GM21515 (cell line): ENCODE data around the gene AHCYL1.
"Not testable (repeated sequence)": the region's sequence is repeated elsewhere in the genome, so short reads cannot be mapped to it uniquely, and the experiment has no call there.

Experiments used
- ATAC-seq: cut with Tn5 transposase; IDR thresholded peaks from one replicate; pipeline ENCODE4 v1.9.1; 2021; ENCODE audit not compliant: unreplicated experiment

Gene AHCYL1

DNA sequence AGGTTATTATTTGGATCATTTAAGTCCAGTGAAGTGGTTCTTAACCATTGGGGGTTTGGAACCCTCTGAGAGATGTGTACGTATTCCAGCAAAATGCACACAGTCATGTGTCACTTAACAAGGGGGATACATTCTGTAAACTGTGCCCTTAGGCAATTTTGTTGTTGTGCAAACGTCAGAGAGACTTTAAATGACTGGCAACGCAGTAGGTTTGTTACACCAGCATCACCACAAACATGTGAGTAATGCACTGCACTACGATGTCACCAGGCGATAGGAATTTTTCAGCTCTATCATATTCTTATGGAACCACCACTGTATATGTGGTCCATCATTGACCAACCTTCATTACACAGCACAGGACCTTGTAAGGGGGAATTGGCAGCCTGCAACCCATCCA, 11.9 kb downstream of the AHCYL1 start:
- no peak for ATAC-seq

DNA sequence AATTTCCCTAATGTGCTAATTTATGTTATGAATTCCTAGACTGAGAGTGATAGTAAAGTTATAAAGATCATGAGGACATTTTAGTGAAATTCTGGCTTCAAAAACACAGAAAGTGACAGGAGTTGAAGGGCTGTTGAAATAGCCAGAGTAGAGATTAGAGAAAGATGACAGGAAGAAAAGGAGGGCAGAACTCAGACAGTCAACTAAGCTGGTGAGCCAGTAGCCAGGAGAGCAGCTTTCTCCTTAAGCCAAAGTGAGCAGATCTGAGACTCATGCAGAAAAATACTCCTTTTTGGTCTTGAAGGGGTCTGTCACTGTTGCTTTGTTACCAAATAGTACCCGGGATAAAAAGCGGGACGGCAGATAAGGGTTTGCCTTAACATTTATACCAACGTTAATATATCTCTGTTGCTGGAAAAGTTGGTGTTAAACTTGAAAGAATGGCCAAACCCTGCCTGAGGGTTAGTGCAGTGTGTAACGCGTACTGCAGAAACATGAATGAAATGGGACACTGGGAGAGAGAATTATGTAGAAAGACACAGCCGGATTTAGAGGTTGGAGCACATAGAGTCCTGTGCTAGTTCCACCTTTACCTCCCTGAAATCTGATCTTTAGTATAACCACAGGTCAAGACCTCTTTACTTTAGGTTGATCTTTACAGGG, 12.8 kb downstream of the AHCYL1 start:
- no peak for ATAC-seq

- ATAC-seq: no peak
Measured at GRCh38 chr1:109997867-109998229, 13.3 kb downstream of the AHCYL1 start.

- no peak for ATAC-seq
Measured at GRCh38 chr1:110002695-110003094, 18.1 kb downstream of the AHCYL1 start.

- peak; percentile 56 for ATAC-seq
Measured at GRCh38 chr1:110003747-110004428, 19.3 kb downstream of the AHCYL1 start.

- no peak for ATAC-seq
Measured at GRCh38 chr1:110004583-110004982, 20.0 kb downstream of the AHCYL1 start.

DNA sequence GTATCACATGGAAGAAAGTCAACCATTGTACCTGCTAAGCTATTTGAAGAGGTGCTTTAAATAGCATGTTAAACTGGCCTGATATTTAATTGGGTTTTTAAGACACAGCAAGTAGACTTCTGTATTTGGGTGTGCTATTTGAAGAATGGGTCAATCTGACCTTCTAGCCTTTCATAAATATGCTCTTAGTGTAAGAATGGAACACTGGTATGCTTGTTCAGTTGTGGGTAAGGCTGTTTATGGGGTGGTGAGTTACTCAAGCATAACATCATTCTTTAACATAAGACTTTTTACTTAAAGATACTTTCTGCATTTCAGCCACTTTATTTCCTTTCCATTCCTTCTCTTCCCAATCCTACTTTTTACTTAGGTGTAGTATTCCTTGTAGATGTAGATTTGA, 21.4 kb downstream of the AHCYL1 start:
- ATAC-seq: no peak

- no peak for ATAC-seq
Measured at GRCh38 chr1:110006516-110006915, 22.0 kb downstream of the AHCYL1 start.

DNA sequence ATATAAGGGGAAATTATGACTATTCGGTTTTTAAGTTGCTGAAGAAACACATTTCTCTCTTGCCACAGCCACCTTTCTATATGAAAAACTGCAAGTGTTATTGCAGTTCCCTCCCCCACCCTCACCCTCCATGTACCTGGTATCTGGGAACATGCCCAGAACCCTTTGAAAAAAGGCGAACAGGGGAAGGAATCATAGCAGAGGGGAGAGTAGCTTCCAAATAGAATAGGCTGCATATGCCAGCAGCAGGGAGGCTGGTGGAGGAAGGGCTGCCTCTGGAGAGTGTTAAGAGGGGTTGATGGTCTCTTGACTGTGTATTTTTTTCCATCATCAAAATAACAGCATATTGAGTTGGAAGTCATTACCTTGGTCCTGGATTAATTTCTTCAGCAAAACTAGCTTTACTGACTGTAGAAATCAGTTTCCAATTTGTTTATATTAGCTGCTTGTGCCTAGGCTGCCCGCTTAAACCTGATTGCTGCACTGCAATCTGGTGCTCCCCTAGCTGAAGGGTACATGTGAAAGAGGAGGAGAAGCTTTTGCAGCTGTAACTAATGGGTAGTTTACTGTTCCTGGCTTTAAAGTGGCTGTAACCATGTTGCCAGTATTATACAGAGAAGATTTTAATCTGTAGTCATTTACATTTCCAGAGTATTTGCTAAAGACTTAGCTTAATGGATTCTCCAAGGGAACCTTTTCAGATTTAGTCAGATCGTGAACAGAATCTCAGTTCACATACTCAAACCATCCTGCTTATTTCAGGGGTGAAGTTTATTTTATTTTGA, 22.7 kb downstream of the AHCYL1 start:
- no peak for ATAC-seq

DNA sequence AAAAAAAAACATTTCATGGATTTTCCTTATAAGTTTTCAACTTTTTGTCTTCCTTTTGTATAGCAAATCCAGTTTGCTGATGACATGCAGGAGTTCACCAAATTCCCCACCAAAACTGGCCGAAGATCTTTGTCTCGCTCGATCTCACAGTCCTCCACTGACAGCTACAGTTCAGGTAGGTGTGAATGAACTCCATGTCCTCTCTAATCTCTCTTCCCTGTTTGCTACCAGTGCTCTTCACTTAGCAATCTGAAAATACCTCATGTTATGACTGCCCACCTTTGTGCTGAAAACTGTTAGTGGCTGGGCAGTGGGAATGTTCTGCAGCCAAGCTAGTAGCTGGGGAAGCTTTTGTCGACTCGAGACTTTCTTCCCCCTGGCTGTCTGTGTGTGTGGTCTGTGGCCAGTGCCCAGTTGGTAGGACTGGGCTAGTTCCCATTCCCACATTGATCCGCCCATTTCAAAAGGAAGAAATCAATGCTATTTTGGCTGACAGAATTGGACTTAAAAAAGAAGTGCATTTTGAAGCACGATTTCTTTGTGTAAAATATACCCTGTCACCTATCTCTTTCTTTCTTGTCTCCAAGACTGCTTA, 24.5 kb downstream of the AHCYL1 start:
- ATAC-seq: no peak

- ATAC-seq: peak; percentile 95
Measured at GRCh38 chr1:110011527-110012041, 27.0 kb downstream of the AHCYL1 start.

DNA sequence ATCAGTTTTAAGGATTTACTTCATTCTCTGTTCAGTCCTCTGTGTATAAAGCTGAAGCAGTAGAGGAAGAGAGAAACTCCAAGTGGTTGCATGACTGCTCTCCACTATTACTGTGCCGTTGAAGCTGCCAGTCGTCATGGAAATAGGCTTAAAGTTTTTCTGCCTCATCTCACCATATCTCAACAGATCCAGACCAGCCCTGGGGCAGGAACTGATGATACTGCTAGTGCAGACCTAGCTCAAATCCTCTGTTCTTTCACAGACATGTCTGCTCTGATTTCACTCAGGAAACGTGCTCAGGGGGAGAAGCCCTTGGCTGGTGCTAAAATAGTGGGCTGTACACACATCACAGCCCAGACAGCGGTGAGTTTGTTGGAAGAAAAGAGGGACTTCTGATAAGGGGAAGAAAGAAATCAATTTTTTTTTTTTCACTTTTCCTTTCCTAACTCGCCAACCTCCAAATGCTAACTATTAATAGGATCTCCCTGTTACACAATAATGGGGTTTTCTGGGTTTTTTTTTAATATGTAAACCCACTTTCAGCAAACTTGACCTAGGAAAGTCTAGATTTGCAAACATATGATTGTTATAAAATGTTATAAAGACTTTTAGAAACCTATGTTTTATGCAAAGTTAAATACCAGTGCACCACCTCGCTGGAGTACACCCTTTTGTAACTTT, 27.7 kb downstream of the AHCYL1 start:
- peak; percentile 58 for ATAC-seq

DNA sequence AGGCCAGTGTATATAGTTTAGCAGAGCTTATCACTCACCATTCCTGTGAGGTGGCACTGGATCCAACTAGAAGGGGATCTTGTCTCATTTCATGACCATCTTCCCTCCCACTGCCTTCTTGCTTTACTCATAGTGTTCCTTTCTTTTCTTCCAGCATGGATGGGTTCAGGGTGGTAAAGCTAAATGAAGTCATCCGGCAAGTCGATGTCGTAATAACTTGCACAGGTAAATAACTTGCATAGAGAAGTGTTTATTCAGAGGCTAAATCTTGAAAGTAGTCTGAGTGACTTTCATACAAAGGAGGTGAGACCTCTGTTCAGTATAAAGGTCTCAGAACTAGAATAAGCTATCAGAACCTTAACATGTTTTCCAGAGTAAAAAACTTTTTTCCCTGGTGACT, 33.2 kb downstream of the AHCYL1 start:
- no peak for ATAC-seq

DNA sequence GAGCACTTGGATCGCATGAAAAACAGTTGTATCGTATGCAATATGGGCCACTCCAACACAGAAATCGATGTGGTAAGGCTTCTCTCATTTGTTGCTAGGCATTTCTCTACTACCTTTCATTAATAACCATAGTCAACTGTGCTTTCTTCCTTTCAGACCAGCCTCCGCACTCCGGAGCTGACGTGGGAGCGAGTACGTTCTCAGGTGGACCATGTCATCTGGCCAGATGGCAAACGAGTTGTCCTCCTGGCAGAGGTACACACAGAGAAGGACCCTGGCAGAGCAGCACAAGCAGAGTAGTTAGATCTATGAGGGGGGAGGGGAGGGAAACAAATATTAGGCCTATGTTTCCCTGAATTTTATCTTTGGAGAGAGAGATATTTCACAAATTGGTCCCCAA, 33.8 kb downstream of the AHCYL1 start:
- ATAC-seq: no peak

- no peak for ATAC-seq
Measured at GRCh38 chr1:110019770-110020169, 35.2 kb downstream of the AHCYL1 start.

DNA sequence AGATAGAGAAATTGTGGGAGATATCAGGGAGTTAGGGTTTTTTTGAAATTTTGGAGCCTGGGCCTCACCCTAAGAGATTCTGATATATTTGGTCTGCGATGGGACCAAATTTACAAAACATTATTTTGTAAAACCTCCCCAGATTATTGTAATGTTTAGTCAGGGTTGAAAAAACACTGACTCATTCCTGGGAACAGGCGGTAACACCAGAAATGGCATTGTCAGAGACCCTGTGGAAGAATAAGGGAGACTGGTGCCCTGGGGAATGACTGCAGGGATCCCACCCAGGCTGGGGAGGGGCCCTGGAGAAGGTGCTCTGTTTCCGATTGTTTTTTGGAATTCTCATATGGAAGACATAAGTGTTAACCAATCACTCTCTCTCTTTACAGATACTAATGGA, 36.7 kb downstream of the AHCYL1 start:
- ATAC-seq: no peak

DNA sequence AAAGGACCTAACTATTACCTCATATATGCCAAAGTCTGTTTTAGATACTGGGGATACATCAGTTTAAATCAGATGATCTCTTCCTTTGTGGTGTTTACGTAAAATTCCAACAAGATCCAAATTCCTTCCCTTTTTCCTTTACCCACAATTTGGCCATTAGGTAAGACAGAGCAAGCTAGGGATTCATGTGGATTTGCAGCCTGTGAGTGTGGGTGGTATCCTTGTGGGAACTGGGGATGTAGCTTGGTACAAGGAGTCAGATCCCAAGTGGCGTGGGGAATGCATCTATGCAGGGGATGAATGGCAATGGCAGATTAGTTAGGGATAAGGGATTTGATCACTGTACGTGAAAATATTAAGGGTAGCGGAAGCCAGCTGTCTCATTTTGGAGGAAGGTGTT, 40.0 kb downstream of the AHCYL1 start:
- no peak for ATAC-seq

DNA sequence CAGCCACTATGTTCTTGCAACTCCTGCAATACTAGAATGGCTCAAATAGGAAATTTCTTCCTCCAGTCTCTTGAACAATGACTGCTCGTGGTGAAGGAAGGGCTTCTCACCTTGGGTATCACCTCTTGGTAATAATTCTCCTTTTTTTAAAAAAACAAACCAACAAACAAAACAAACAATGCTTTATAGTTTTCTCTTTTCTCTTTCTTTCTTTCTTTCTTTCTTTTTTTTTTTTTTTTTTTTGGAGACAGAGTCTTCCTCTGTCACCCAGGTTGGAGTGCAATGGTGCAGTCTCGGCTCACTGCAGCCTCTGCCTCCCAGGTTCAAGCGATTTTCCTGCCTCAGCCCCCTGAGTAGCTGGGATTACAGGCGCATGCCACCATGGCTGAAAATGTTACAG, 46.1 kb downstream of the AHCYL1 start:
- not testable (repeated sequence) for ATAC-seq

- no peak for ATAC-seq
Measured at GRCh38 chr1:110032327-110032726, 47.8 kb downstream of the AHCYL1 start.

DNA sequence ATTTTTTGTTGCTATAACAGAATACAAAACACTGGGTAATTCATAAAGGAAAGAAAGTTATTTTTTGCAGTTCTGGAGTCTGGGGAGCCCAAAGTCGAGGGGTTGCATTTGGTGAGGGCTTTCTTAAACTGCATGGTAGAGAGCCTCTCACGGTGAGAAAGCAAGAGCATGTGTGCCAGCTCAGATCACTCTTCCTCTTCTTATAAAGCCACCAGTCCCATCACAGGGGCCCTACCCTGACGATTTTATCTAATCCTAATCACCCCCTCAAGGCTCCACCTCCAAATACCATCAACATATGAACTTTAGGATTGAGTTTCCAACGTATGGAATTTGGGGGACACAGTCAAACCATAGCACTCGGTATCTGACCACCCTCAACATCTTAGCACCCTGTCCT, 48.9 kb downstream of the AHCYL1 start:
- ATAC-seq: no peak

DNA sequence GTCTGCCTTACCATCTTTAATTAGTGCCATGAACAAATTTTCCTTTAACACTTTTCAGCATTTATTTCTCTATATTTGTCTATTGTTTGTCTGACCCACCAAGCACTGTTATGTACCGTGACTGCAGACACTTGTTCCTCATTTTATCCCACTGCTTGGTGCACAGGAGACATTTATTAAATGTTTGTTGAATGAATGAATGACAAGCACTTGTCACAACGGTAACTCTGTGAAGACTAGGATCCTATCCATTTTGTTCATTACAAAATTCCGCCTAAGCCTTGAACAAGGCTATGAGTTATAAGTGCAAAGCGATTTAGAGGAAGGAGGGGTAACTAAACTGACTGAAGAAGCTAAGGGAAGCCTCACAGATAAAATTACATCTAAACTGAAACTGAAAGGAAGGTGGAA, 49.5 kb downstream of the AHCYL1 start:
- no peak for ATAC-seq
